NCI-H2227 (cell line): Measurements from ENCODE around the gene CASQ2.

Experiments
- DNase-seq: peaks from one replicate; lab custom pipeline; 2025; ENCODE audit not compliant: unreplicated experiment; lab: John Stamatoyannopoulos, UW

Gene CASQ2

DNA sequence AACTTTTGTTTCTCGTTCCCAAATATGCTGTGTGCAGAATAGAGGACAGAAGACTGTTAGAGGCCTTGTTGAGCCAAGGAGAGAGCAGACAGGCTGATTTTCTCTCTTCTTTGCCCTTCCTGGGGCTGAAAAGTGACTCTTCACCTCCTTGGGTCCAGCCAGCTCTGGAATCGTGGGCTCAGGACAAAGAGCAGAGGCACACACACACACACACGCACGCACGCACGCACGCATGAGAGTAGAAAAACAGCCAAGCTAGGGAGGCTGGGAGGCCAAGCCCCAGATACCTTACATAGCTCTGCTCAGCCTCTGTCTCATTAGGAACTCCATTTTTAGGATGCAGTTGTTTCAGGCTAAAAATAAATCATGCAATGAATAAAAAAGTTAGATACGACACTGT lies at the start of gene CASQ2:
Gene CASQ2 (minus strand): TSS at position 166 of the 400 bp plus-strand sequence. CDS start 173 bp downstream, outside the sequence.
- no peak for DNase-seq

DNA sequence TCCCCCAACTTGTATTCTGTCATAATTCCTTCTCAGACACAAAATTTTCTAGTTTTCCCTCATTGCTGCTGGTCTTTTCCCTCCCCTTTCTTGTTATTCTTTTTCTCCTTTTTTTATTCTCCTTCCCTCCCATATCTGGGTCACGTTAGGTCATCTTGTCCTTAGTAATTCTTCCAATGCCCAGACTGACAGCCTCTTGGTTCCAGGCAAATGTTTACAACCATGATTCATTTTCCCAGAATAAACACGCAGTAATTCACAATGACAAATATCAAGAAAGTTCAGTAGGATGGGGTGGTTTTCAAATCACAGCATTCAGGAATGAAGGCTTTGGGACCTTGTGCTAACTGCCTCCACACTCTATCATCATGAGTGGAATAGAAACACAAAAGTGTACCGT lies 47.2 kb upstream of the CASQ2 start:
- no peak for DNase-seq

GRCh38 chr1:115814685-115815398 lies 46.3 kb upstream of the CASQ2 start:
- DNase-seq, result no peak

DNA sequence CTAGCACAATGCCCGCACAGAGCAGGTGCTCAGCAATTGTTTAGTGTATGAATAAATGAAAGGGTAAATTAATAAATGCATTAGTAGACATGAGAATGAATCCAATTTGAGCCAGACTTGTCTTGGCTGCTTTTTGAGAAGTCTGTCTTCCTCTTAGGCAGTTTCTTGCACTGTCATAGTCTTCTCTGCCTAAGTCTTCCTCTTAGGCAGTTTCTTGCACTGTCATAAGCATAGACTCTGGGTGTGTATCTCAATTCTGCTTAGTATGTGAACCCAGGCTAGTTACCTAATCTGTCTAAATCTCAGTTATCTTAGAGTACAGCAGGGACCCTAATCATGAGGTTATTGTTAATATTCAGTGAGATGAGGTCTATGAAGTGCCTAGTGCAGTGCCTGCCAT lies 45.2 kb upstream of the CASQ2 start:
- no peak for DNase-seq

- no peak for DNase-seq
These were observed 42.8 kb upstream of the CASQ2 start for GRCh38 chr1:115811140-115811828.

DNA sequence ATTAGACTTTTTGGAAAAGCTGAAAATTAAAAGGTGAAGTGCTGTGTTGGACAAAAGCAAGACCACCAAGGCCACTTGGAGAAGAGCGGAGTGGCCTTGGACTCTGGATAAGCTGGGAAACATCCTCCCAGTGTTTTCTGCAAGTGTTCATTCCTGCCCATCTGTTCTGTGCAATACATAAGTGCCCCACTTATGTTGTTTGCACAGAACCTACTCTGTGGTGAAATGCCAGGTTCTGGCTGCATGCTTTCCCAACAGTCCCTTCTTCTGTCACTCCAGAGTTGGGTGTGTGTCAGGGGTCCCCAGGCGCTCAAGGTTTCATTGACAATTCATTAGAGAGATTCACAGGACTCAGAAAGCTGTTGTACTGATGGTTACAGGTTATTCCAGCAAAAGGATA lies 42.1 kb upstream of the CASQ2 start:
- peak; percentile 29 for DNase-seq

DNA sequence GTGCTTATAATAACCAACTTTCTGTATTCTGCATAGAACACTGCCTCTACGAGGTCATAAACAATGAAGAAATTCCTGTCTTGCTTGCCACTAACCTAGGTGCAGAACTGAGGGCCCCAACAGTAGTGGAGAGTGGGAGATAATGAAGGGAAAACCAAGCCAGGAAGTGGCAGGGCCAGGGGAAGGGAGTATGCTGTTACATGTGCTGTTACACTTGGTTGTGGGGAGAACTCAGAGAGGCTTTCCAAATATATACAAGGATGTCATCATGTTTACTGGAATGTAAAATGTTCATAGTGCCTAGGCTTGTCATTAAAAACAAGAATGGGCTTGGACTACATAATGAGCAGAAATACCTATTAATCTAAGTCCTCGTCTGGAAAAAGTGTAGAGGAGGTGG lies 41.3 kb upstream of the CASQ2 start:
- no peak for DNase-seq

- DNase-seq, result no peak
These were observed 40.6 kb upstream of the CASQ2 start for GRCh38 chr1:115809076-115809475.

DNA sequence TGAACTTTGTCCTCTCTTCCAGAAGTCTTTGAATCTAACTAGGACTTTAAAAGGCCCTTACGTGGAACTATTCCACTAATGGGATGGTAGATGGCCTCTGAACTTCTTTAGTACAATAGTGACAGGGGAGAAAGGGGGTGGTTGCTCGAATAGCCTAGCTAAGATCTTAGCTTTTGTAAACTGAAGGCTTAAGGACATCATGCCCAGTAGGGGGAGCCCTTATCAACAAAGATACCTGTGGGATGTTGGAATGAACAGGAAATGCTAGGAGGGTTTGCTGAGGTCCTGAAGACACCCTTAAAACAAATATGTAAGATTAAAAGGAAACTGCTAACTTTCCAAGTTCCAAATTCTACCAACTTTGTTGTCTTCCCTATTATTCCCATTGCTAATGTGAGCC lies 39.2 kb upstream of the CASQ2 start:
- peak; percentile 83 for DNase-seq

GRCh38 chr1:115805597-115805996 lies 37.1 kb upstream of the CASQ2 start:
- no peak for DNase-seq

GRCh38 chr1:115802416-115802815 lies 33.9 kb upstream of the CASQ2 start:
- no peak for DNase-seq

- no peak for DNase-seq
These were observed 29.0 kb upstream of the CASQ2 start for GRCh38 chr1:115797486-115797885.

DNA sequence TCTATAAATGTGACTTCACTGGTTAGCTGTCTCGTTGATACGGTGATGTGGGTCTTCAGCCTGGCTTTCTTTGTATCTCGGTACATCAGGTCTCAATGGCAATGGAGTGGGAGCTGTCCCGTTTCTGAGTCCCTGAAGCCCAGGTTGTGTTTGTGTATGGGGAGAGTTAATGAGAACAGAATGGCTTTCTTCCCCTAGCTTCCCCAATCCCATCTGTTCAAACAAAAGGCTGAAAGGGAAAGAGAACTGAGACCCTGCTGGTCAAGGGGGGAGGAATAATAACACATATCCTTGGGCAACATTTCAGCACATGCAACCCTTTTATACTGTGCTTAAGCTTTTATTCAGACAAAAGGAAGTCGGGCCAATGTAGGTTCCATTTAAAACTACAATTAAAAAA lies 28.4 kb upstream of the CASQ2 start:
- peak; percentile 72 for DNase-seq

GRCh38 chr1:115796036-115796435 lies 27.5 kb upstream of the CASQ2 start:
- no peak for DNase-seq

DNA sequence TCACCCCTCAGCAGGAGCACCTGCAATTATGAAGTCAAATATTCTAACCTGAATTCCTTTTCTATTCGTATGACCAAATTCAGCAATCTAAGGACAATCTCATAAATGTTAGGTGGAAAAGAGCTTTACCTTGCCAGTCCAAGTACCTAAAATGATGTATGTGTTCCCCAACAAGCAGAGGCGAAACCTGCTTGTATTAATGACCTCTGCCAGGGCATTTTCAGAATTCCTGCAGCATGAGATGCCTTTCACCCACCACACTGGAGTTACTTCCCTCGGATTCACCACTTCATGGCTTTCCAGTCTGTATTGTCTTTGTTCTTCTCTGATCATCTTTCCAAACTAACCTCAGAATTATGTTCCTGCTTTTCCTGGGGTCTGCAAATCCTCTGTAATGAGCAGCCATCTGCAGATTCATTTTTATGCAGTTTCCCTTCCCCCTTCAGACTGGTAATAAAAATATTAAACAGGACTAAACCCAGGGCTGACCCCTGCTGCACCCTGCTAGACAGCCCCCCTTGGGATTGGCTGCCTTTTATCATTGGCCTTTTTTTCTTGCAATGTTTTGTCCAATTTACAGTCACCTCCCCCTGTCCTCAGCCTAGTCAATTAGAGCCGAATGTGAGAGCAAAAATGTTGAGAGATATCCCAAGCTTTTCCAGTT lies 26.6 kb upstream of the CASQ2 start:
- DNase-seq, result no peak

DNA sequence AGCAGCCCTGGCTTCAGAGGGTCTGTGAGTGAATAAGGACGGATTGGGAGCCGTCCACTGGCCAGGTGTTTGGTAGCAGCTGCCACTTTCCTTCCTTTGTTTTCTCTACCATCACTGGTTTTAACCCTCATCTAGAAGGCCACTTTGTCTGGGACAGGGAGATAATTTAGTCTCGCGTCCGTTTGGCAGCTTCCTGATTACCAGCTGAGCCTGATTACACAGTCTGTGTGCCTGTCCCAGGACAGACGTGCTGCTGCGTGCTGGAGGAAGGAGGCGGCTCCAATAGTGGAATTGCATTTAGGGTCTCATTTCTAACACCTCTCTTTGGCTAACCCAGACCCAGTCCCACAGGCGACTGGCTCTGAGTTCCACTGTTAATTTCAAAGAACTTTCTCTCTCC lies 24.6 kb upstream of the CASQ2 start:
- DNase-seq, result no peak

DNA sequence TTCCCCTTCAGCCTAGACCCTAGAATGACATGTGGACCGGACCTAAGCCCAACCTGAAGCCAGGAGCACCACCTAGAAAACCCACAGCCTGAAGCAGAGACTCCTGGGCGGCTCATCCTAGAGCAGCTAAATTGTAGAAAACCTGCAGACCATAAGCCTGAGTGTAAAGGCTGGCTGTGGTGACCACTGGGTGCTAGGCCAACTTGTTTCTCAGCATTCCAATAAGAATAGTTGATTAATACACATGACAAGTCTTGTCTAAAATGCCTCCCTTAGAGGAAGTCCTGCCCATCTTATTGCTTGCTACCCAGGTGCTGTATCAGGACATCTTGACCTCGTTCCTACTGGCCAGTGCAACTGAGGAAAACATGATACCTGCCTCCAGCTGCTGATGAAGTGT lies 23.3 kb upstream of the CASQ2 start:
- DNase-seq, result no peak

DNA sequence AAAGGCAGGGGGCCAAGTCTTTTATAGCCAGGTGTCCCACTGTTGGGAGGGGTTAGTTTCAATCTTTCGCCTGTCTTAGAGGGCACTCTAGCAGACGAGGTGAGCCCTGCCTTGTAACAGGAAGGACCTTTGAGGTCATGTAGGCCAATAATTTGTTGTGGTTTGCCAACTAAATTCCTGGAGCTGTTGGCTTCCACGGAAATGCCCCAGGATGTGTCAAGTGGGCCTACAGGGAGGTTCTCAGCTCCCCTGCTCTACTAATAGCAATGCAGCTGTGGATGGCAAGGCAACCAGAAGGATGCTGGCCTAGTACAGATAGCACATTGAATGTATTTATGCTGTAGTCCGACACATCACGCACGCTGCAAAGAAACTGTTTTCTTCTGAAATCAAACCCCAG lies 22.3 kb upstream of the CASQ2 start:
- DNase-seq, result no peak

DNA sequence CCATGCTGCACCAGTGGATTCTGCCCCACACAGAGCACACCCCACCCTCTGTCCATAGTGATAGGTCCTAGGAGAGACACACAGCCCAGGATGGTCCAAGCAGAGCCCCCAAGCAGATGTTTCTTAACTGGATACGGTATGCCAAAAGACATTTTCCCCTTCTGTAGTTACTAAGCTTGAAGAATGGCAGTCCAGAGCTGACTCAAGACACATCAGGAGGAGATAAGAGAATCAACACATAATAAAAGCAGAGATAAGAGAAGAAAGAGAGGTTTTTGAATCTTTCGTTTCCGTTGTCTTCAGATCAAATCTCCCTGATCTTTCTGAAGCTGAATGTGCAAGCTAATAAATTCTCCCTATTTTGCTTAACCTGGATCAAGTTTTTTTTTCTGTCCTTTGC lies 21.8 kb upstream of the CASQ2 start:
- no peak for DNase-seq

DNA sequence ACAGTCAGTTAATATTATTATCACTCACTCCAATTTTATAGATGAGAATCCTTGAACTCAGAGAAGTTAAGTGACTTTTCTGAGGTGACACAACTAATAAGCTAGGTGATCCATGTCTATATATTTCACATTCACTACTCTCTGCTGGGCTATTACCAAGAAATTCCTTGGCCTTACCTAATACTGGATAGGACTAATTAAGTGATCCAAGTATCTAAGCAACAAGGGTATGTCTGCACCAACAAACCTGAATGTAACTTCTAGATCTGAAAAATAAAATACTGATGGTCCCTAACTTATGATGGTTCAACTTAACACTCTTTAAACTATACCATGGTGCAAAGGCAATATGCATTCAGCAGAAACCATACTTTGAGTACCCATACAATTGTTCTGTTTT lies 14.8 kb upstream of the CASQ2 start:
- no peak for DNase-seq

GRCh38 chr1:115782571-115783281 lies 14.2 kb upstream of the CASQ2 start:
- no peak for DNase-seq

- no peak for DNase-seq
These were observed 13.3 kb upstream of the CASQ2 start for GRCh38 chr1:115781851-115782250.
